ENCODE measurements around the gene CHN2. TPM values are rescaled to one million over a fixed set of nuclear protein-coding genes. Genes with fewer than 3 reads are reported as not detected.

The CHN2 gene
- total RNA-seq, 1 donor from 2014 or later: 36.1 TPM

DNA sequence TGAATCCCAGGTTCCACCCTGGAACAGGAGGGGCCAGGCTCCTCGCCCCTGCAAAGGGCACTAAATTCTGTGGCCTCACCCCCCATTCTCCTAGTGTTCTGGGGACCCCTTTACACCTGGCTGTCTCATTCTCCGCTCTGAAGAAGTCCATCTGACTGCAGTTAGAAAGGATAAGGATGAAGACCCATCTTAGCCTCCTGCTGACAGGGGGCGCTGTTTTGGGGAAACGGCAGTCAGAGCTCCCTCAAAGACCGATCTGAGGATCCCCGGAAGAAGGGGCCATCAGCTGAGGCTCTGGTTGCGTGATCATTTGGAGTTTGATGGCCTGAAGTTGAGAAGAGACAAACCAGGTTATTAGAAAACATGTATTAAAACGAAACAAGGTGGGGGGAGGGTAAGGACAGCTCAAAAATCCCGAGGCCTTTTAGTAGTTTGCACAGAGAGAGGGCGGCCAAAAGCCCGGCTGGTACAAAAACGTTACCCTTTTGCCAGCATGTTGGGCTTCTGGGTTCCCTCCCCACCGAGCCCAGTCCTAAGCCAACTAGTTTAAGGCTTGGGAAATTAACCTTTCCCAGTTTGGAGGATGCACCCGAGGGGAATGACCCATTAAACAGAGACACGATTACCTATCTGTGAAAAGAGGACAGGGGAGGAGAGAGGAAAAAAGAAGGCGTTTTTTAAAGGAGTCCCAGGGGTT lies 102.8 kb downstream of the CHN2 start:
- intact Hi-C loops (cut with micrococcal nuclease): no loop called here
- DNase-seq: no peak
- Histone ChIP-seq H3K27ac (replicated peaks) (no peak overlapping the region), H3K4me1 (peaks cover 12% of the 10 kb centered on the region), H3K36me3 (peaks cover 11% of the 10 kb centered on the region), H3K4me3 (no peak overlapping the region), H3K9me3 (replicated peaks) (no peaks in the 10 kb centered on the region), H3K27me3 (ENCODE audit: low read depth) (no peaks in the 10 kb centered on the region)
- no peak for TF ChIP-seq CTCF (IDR thresholded peaks at IDR 0.05; ENCODE audit: borderline replicate concordance)

DNA sequence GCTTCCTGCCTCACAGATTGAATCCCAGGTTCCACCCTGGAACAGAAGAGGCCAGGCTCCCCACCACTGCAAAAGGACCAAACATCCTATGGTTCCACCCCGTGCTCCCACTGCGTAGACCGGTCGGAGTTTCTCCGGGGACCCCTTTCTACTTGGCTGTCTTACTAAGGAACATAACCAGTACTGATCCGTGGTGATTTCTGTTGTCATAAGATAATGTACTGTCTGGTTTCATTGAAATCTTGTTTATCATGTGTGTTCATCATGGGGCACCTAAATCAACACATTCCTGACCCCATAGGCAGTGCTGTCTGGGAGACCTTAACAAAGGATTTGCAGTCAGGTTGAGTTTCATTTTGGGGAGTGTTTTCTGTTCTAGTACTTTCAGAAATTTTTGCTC lies 104.5 kb downstream of the CHN2 start:
- Histone ChIP-seq H3K36me3 (peaks cover 11% of the 10 kb centered on the region), H3K27me3 (ENCODE audit: low read depth) (no peaks in the 10 kb centered on the region), H3K9me3 (replicated peaks) (no peaks in the 10 kb centered on the region), H3K4me3 (no peak overlapping the region), H3K4me1 (peaks cover 16% of the 10 kb centered on the region), H3K27ac (replicated peaks) (no peak overlapping the region)
- TF ChIP-seq CTCF (IDR thresholded peaks at IDR 0.05; ENCODE audit: borderline replicate concordance): no peak
- no peak for DNase-seq
- intact Hi-C loops (cut with micrococcal nuclease): no loop called here

DNA sequence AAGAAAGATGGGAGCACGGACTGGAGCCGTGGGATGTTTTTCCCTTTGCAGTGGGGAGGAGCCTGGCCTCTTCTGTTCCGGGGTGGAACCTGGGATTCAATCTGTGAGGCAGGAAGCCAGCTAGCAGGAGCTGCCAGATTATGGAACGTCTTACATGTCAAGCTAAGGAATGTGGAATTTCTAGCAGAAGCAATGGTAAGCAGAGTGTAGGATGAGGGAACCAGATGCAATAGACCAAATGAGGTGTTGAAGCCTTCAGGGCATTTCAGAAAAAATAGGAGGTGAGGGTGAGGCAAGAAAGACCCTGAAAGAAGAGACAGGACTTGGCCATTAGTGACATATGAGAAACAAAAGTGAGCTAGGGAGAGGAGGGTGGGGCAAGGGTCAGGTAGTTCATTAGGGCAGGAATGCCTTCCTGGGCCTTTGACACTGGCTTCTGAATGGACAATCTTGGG lies 105.5 kb downstream of the CHN2 start:
- peaks cover 26% of the 10 kb centered on the region for H3K4me1 ChIP-seq
- H3K36me3 ChIP-seq: peaks cover 7% of the 10 kb centered on the region
- no peak for DNase-seq
- intact Hi-C loops (cut with micrococcal nuclease): no loop called here
- no peaks in the 10 kb centered on the region for H3K27me3 ChIP-seq (ENCODE audit: low read depth)
- no peak for TF ChIP-seq CTCF (IDR thresholded peaks at IDR 0.05; ENCODE audit: borderline replicate concordance)
- no peak overlapping the region for H3K27ac ChIP-seq (replicated peaks)
- H3K4me3 ChIP-seq: no peak overlapping the region
- H3K9me3 ChIP-seq (replicated peaks): no peaks in the 10 kb centered on the region

GRCh38 chr7:29300649-29301048 lies 106.1 kb downstream of the CHN2 start:
- no peak for TF ChIP-seq CTCF (IDR thresholded peaks at IDR 0.05; ENCODE audit: borderline replicate concordance)
- intact Hi-C loops (cut with micrococcal nuclease): no loop called here

DNA sequence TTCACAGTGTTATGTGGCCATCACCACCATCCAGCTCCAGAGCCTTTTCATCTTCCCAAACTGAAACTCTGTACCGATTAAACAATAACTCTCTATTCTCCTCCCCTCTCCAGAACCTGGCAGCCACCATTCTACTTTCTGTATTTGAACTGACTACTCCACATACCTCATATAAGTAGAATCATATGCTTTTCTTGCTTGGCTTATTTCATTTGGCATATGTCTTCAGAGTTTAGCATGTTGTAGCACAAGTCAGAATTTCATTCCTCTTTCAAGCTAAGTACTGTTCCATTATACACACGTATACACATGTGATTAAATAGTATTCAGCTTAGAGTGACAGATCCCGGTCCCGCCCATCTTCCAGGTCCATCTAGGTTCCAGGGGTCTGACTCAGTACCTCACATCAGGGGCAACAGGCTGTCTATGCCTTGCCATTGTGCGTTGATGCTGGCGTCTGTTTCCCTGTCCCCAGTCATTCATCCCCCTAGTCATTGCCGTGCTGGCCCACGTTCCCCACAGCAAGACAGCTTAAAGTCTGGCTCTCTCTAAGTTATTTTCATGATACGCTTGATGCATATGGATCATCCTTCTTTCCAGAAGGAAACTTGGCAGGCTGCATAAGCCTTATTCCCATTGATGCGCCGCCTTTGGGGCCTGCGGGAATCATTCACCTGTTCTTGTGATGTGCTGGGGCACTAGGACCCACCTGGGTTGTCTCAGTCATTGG lies 108.3 kb downstream of the CHN2 start:
- Histone ChIP-seq H3K4me1 (peaks cover 30% of the 10 kb centered on the region), H3K27ac (replicated peaks) (no peak overlapping the region), H3K4me3 (no peak overlapping the region), H3K27me3 (ENCODE audit: low read depth) (no peaks in the 10 kb centered on the region), H3K36me3 (no peaks in the 10 kb centered on the region), H3K9me3 (replicated peaks) (no peaks in the 10 kb centered on the region)
- intact Hi-C loops (cut with micrococcal nuclease): no loop called here
- no peak for DNase-seq
- TF ChIP-seq CTCF (IDR thresholded peaks at IDR 0.05; ENCODE audit: borderline replicate concordance): no peak

More at GRCh38 chr7:29300649-29301048, 106.1 kb downstream of the CHN2 start:
- Histone ChIP-seq H3K27me3 (ENCODE audit: low read depth) (no peaks in the 10 kb centered on the region), H3K36me3 (peaks cover 7% of the 10 kb centered on the region), H3K4me1 (peaks cover 30% of the 10 kb centered on the region), H3K9me3 (replicated peaks) (no peaks in the 10 kb centered on the region), H3K4me3 (no peak overlapping the region), H3K27ac (replicated peaks) (no peak overlapping the region)
- DNase-seq: no peak
